Measurements from ENCODE around the gene PRKD3. TPM values are rescaled to one million over a fixed set of nuclear protein-coding genes. Genes with fewer than 3 reads are reported as not detected.

PRKD3 gene
- total RNA-seq, 4 donors from 2014 or later, result 9.5 to 80.0 (median 20.3) TPM

DNA sequence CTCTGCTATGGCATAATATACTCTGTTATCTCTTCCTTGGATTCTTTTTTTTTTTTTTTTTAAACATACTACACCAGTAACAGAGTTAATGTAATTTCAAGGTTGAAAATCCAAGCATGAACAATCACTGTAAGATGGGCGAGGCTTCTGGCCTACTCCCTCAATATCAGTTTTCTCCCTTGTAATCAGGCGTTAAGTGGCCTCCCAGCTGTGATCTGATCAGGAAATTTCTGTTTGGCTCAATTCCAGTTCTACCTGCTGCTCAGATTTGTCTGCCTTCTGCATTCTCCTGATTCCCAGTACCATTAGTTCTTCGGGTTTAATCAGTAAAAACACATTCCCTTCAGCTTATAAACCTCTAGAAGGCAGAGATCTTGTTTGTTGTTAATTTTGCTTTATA is 18.6 kb downstream of the PRKD3 start:
- DNase-seq, result no peak
- Histone ChIP-seq H3K9me3 (no peaks in the 10 kb centered on the region), H3K27ac (no peak overlapping the region), H3K4me1 (peaks cover 0 to 19% (median 0%) of the 10 kb centered on the region in 4 donors), H3K4me3 (no peak overlapping the region), H3K36me3 (no peaks in the 10 kb centered on the region), H3K27me3 (no peaks in the 10 kb centered on the region)
- TF ChIP-seq POLR2A (IDR thresholded peaks at IDR 0.05), result no peak
- TF ChIP-seq, protein P1, sequence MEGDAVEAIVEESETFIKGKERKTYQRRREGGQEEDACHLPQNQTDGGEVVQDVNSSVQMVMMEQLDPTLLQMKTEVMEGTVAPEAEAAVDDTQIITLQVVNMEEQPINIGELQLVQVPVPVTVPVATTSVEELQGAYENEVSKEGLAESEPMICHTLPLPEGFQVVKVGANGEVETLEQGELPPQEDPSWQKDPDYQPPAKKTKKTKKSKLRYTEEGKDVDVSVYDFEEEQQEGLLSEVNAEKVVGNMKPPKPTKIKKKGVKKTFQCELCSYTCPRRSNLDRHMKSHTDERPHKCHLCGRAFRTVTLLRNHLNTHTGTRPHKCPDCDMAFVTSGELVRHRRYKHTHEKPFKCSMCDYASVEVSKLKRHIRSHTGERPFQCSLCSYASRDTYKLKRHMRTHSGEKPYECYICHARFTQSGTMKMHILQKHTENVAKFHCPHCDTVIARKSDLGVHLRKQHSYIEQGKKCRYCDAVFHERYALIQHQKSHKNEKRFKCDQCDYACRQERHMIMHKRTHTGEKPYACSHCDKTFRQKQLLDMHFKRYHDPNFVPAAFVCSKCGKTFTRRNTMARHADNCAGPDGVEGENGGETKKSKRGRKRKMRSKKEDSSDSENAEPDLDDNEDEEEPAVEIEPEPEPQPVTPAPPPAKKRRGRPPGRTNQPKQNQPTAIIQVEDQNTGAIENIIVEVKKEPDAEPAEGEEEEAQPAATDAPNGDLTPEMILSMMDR (IDR thresholded peaks at IDR 0.05), result no peak

DNA sequence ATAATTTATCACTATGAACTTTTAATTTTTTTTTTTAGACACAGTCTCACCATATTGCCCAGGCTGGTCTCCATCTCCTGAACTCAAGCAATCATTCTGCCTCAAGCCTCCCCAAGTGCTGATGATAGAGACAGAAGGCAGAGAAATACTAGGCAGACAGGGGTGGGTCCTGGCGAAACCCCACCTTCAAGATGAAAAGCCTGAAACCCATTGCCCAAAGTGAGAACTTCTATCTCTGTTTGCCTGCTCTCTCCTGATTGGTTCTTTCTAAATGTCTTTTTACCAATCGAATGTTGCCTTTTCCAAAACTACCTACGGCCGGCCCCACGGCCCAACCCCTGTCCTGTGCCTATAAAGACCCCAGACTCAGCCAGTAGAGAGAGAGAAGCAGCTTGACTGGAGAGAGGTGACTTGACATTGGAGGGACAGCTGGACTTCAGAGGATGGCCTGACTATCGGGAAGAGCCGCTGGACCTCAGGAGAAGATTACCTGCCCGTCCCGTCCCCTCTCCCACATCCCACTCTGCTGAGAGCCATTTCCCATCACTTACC is 21.9 kb downstream of the PRKD3 start:
- Histone ChIP-seq H3K27ac (no peak overlapping the region), H3K27me3 (no peaks in the 10 kb centered on the region), H3K36me3 (no peaks in the 10 kb centered on the region), H3K9me3 (no peaks in the 10 kb centered on the region), H3K4me3 (no peak overlapping the region), H3K4me1 (peaks cover 0 to 19% (median 0%) of the 10 kb centered on the region in 4 donors)
- TF ChIP-seq, protein P1 (IDR thresholded peaks at IDR 0.05), result no peak
- TF ChIP-seq POLR2A (IDR thresholded peaks at IDR 0.05), result no peak
- no peak for DNase-seq

DNA sequence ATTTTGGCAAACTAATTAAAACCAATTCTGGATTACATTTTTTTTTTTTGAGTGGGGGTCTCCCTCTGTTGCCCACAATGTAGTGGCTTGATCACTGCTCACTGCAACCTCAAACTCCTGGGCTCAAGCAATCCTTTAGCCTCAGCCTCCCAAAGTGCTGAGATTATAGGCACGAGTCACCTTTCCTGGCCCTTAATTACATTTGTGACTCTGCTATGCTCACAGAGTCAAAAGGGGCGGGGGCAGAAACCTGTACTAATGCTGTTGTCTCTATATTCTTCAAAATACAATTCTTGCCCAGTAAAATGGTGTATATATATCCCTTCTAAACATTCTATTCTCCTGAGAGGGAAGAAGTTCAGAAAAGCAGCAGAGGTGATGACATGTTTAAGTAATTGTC is 23.2 kb downstream of the PRKD3 start:
- H3K36me3 ChIP-seq, result no peaks in the 10 kb centered on the region
- H3K27me3 ChIP-seq, result no peaks in the 10 kb centered on the region
- no peak for DNase-seq
- TF ChIP-seq, protein P1 (IDR thresholded peaks at IDR 0.05), result no peak
- TF ChIP-seq POLR2A (IDR thresholded peaks at IDR 0.05), result no peak
- no peak overlapping the region for H3K27ac ChIP-seq
- no peak overlapping the region for H3K4me3 ChIP-seq
- H3K9me3 ChIP-seq, result no peaks in the 10 kb centered on the region
- H3K4me1 ChIP-seq, result peaks cover 0 to 17% (median 0%) of the 10 kb centered on the region in 4 donors

DNA sequence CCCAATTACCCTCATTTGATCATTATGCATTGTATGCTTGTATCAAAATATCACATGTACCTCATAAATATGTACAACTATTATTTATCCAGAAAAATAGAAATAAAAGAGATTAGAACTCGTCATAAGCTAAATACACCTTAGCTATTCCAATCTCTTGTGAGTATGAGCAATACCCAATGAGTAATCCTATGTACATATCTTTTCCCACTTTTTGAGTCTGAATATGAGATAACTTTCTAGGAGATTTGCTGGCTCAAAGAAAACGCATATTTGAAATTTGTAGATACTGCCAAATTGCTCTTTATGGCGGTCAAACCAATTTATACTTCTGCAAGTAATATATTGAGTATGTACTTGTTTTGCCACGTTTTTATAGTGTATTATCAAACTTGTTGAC is 24.1 kb downstream of the PRKD3 start:
- Histone ChIP-seq H3K27ac (no peak overlapping the region), H3K4me3 (no peak overlapping the region), H3K27me3 (no peaks in the 10 kb centered on the region), H3K4me1 (peaks cover 0 to 12% (median 0%) of the 10 kb centered on the region in 4 donors), H3K36me3 (no peaks in the 10 kb centered on the region), H3K9me3 (no peaks in the 10 kb centered on the region)
- no peak for DNase-seq
- no peak for TF ChIP-seq POLR2A (IDR thresholded peaks at IDR 0.05)
- TF ChIP-seq, protein P1 (IDR thresholded peaks at IDR 0.05), result no peak

DNA sequence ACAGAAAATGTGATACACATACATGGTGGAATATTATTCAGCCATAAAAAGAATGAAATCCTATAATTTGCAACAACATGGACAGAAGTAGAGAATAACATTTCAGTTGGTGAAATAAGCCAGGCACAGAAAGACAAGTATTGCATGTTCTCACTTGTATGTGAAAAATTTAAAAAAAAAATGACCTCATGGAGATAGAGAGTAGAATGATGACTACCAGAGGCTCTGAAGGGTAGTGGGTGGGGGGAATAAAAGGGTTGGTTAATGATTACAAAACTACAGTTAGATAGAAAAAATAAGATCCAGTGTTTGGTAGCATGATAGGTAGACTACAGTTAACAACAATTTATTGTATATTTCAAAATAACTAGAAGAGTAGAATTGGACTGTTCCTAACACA is 24.5 kb downstream of the PRKD3 start:
- Histone ChIP-seq H3K4me1 (peaks cover 0 to 12% (median 0%) of the 10 kb centered on the region in 4 donors), H3K36me3 (no peaks in the 10 kb centered on the region), H3K27me3 (no peaks in the 10 kb centered on the region), H3K27ac (no peak overlapping the region), H3K9me3 (no peaks in the 10 kb centered on the region), H3K4me3 (no peak overlapping the region)
- no peak for DNase-seq
- TF ChIP-seq, protein P1 (IDR thresholded peaks at IDR 0.05), result no peak
- TF ChIP-seq POLR2A (IDR thresholded peaks at IDR 0.05), result no peak

DNA sequence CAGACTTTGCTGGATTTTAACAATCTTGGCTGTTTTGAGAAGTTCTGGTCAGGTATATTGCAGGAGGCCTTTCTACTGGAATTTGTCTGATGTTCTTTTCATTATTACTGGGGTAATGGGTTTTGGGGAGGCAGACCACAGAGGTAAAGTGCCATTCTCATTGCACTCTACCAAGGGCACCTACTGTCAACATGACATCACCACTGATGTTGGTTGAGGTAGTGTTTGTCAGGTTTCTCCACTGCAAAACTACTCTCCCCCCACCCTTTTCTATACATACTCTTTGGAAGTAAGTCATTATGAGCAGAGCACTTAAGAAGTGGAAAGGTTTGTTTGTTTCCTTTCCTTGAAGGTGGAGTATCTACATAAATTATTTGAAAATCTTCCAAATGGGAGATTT is 27.0 kb downstream of the PRKD3 start:
- TF ChIP-seq POLR2A (IDR thresholded peaks at IDR 0.05), result no peak
- TF ChIP-seq, protein P1 (IDR thresholded peaks at IDR 0.05), result no peak
- Histone ChIP-seq H3K4me3 (no peak overlapping the region), H3K27me3 (no peaks in the 10 kb centered on the region), H3K27ac (no peak overlapping the region), H3K36me3 (no peaks in the 10 kb centered on the region), H3K9me3 (no peaks in the 10 kb centered on the region), H3K4me1 (peaks cover 0 to 8% (median 0%) of the 10 kb centered on the region in 4 donors)
- no peak for DNase-seq

Data from Peyer's patch (tissue), 4 donors.